Fibroblast of lung (primary cell): Measurements from ENCODE around the gene NCK2. TPM values are rescaled to one million over a fixed set of nuclear protein-coding genes. Genes with fewer than 3 reads are reported as not detected.

Experiments
- DNase-seq, 2 donors: peaks; one replicate each; pipeline versions ENCODE4 v3.0.0 to v3.0.0-alpha.2; 2010; ENCODE audit warnings: low read depth in 2 of 2
- H2AFZ ChIP-seq: 2 replicates; pipeline ENCODE4 v1.5.1; 2012; ENCODE audit warnings: low read length, control low read depth, inconsistent platforms
- H3K27ac ChIP-seq: 2 replicates; pipeline ENCODE4 v1.5.1; 2011; ENCODE audit warnings: low read length, control low read depth; ENCODE audit not compliant: insufficient read depth
- H3K27me3 ChIP-seq: 2 replicates; pipeline ENCODE4 v1.5.1; 2011; ENCODE audit warnings: mild to moderate bottlenecking, low read length; ENCODE audit not compliant: control insufficient read depth, insufficient read depth
- H3K36me3 ChIP-seq: 2 replicates; pipeline ENCODE4 v1.5.1; 2011; ENCODE audit warnings: low read length; ENCODE audit not compliant: control insufficient read depth, insufficient read depth
- H3K4me1 ChIP-seq: 2 replicates; pipeline ENCODE4 v1.5.1; 2011; ENCODE audit warnings: low read length; ENCODE audit not compliant: control insufficient read depth, insufficient read depth; ENCODE audit errors: extremely low read depth
- H3K4me2 ChIP-seq: 2 replicates; pipeline ENCODE4 v1.5.1; 2011; ENCODE audit warnings: low read length, control low read depth; ENCODE audit not compliant: insufficient read depth; ENCODE audit errors: extremely low read depth
- H3K4me3 ChIP-seq, 4 experiments: fragments of 200-600 bp in 1 of 4; sonication (generic) in 1 of 4; replicated peaks in 1 of 4; 2 replicates each; pipeline ENCODE4 v1.5.1; 2011 to 2016; ENCODE audit warnings: low read length in 4 of 4, low read depth in 3 of 4, mild to moderate bottlenecking in 3 of 4, control low read depth in 2 of 4, inconsistent platforms in 1 of 4, mixed read lengths in 1 of 4; ENCODE audit not compliant: insufficient read depth in 1 of 4; ENCODE audit errors: control extremely low read depth in 1 of 4
- H3K79me2 ChIP-seq: 2 replicates; pipeline ENCODE4 v1.5.1; 2012; ENCODE audit warnings: mild to moderate bottlenecking, low read length, inconsistent platforms; ENCODE audit not compliant: control insufficient read depth, insufficient read depth
- H3K9ac ChIP-seq: 2 replicates; pipeline ENCODE4 v1.5.1; 2011; ENCODE audit warnings: mild to moderate bottlenecking, low read length, control low read depth; ENCODE audit not compliant: insufficient read depth
- H3K9me3 ChIP-seq: 2 replicates; pipeline ENCODE4 v1.5.1; 2012; ENCODE audit warnings: low read depth, low read length; ENCODE audit not compliant: control insufficient read depth, insufficient read depth
- H4K20me1 ChIP-seq: 2 replicates; pipeline ENCODE4 v1.5.1; 2011; ENCODE audit warnings: low read length; ENCODE audit not compliant: control insufficient read depth, insufficient read depth; ENCODE audit errors: extremely low read depth
- EZH2 ChIP-seq: IDR thresholded peaks from 2 replicates; pipeline ENCODE4 v1.5.1; 2012; ENCODE audit warnings: low read length, control low read depth, mild to moderate bottlenecking; ENCODE audit errors: missing control alignments
- polyA plus RNA-seq, 2 donors: library from polyadenylated mRNA; depleted of rRNA in 1 of 2; stranded (reverse) in 1 of 2; unstranded in 1 of 2; fragments of >200 nt; gene quantifications; 2 replicates each; pipeline ENCODE4 v1.2.1, GENCODE V29; 2011 to 2012; ENCODE audit warnings: missing spikeins in 1 of 2
- total RNA-seq: library from RNA; depleted of rRNA; stranded (reverse); fragments of >200 nt; gene quantifications from 2 replicates; pipeline ENCODE4 v1.2.1, GENCODE V29; 2014
- TF ChIP-seq, protein P1 (sequence below), 2 donors: IDR thresholded peaks in 1 of 2; conservative IDR thresholded peaks in 1 of 2; 1 replicate in 1 of 2; 2 replicates in 1 of 2; pipeline ENCODE4 v1.5.1; 2011 to 2012; ENCODE audit warnings: low read length in 2 of 2, control low read depth in 1 of 2, inconsistent platforms in 1 of 2, low read depth in 1 of 2, mild to moderate bottlenecking in 1 of 2

NCK2 gene
- total and polyA plus RNA-seq, 2 donors (not counting 1 experiment from before 2014, with no cell fraction given), result 25.4 to 51.3 TPM

DNA sequence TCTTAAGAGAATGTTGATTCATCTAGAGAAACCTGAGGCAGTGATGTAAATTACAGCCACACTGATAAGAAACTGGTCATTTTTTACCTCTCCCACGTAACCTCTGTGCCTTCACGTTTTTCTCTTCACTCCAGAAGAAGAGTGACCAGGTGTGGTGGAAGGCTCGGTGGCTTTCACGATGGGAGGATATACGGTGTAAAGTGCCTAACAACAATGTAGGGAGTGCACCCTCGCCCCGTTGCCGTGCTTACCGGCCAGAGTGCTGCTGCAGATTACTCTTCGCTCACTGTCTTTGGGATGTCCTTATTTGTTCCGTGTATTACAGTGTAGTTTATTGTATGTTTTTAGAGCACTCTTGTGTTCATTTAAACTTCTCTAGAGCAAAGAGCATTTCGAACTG, 46.5 kb downstream of the NCK2 start:
- Histone ChIP-seq H3K9ac (no peak overlapping the region), H3K4me1 (peaks cover 29% of the 10 kb centered on the region), H3K36me3 (no peaks in the 10 kb centered on the region), H4K20me1 (no peaks in the 10 kb centered on the region), H3K4me3 (no peak overlapping the region), H3K27ac (peak overlapping the region; percentile 61), H3K27me3 (no peaks in the 10 kb centered on the region), H3K4me2 (peak overlapping the region; percentile 41), H3K79me2 (peaks cover 25% of the 10 kb centered on the region), H3K9me3 (no peaks in the 10 kb centered on the region), H2AFZ (no peak overlapping the region)
- DNase-seq, result no peak
- no peak for TF ChIP-seq EZH2
- TF ChIP-seq, protein P1, sequence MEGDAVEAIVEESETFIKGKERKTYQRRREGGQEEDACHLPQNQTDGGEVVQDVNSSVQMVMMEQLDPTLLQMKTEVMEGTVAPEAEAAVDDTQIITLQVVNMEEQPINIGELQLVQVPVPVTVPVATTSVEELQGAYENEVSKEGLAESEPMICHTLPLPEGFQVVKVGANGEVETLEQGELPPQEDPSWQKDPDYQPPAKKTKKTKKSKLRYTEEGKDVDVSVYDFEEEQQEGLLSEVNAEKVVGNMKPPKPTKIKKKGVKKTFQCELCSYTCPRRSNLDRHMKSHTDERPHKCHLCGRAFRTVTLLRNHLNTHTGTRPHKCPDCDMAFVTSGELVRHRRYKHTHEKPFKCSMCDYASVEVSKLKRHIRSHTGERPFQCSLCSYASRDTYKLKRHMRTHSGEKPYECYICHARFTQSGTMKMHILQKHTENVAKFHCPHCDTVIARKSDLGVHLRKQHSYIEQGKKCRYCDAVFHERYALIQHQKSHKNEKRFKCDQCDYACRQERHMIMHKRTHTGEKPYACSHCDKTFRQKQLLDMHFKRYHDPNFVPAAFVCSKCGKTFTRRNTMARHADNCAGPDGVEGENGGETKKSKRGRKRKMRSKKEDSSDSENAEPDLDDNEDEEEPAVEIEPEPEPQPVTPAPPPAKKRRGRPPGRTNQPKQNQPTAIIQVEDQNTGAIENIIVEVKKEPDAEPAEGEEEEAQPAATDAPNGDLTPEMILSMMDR (conservative IDR thresholded peaks at IDR 0.05 in 1 of 2, IDR thresholded peaks at IDR 0.05 in 1 of 2; ENCODE audit: low read depth in 1 of 2, low read length in 2 of 2), result no peak

DNA sequence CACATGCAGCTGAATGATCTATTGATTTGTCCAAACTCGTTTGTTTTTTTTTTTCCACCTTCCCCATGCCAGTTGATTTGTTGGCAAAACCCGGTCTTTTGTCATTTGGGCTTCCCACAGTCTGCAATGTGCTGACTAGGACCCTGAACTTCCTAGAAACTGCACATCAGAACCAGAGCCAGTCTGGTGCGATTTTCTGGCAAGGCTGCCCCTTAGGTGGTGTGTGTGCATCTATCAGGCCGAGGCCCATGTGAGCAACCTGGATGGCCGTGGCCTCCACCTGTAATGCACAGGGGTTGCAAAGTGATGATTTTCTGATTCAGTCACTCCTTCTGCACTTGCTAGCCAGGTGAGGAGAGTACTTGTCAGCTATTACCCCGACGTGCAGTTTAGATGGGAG, 47.8 kb downstream of the NCK2 start:
- no peaks in the 10 kb centered on the region for H4K20me1 ChIP-seq
- H3K27me3 ChIP-seq, result no peaks in the 10 kb centered on the region
- no peaks in the 10 kb centered on the region for H3K9me3 ChIP-seq
- no peak for DNase-seq
- no peak overlapping the region for H3K4me3 ChIP-seq
- no peak overlapping the region for H3K27ac ChIP-seq
- H3K79me2 ChIP-seq, result peaks cover 25% of the 10 kb centered on the region
- no peak for TF ChIP-seq EZH2
- TF ChIP-seq, protein P1 (conservative IDR thresholded peaks at IDR 0.05 in 1 of 2, IDR thresholded peaks at IDR 0.05 in 1 of 2; ENCODE audit: low read depth in 1 of 2, low read length in 2 of 2), result no peak
- H3K36me3 ChIP-seq, result no peaks in the 10 kb centered on the region
- H3K4me1 ChIP-seq, result peaks cover 35% of the 10 kb centered on the region
- no peak overlapping the region for H3K4me2 ChIP-seq
- no peak overlapping the region for H2AFZ ChIP-seq
- no peak overlapping the region for H3K9ac ChIP-seq

DNA sequence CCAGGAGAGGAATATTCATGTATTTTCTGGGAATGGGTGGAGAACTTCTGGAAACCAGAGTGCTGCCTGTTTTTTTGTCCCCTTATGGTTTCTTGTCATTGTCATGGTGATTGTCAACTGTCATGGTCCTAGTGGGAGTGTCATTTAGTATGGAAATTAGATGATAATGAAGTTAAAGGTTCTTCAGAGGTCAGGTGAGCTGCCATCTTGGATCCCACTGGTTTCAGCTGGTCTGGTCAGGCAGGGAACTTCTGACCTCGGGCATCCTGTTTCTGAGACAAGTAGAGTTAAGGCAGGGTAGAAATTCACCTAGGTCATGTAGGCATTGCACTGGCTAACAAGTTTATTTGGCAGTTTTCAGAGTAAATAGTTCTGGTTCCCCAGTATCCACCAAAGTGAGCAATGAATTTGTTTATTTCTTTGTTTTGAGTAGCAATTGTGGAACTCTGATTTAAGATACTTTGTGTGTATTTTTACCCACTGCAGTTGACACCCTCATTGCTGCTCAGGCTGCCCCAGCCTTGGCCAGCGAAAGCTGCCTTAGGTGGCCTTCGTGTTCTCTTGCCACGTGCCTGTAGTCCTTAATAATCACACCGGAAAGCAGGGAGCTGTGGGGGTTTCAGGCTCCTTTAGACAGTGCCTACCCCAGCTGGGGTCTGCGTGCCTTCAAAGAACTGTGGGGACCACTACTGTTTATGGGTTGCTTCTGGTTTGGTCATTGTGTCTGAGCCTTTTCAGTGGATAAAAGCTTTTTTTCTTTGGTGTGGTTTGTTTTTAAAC, 48.7 kb downstream of the NCK2 start:
- TF ChIP-seq, protein P1 (conservative IDR thresholded peaks at IDR 0.05 in 1 of 2, IDR thresholded peaks at IDR 0.05 in 1 of 2; ENCODE audit: low read depth in 1 of 2, low read length in 2 of 2), result no peak
- no peak for TF ChIP-seq EZH2
- no peak overlapping the region for H3K9ac ChIP-seq
- no peaks in the 10 kb centered on the region for H3K9me3 ChIP-seq
- H4K20me1 ChIP-seq, result no peaks in the 10 kb centered on the region
- H2AFZ ChIP-seq, result no peak overlapping the region
- H3K27me3 ChIP-seq, result no peaks in the 10 kb centered on the region
- H3K79me2 ChIP-seq, result peaks cover 25% of the 10 kb centered on the region
- H3K4me1 ChIP-seq, result peaks cover 34% of the 10 kb centered on the region
- H3K36me3 ChIP-seq, result no peaks in the 10 kb centered on the region
- no peak overlapping the region for H3K4me2 ChIP-seq
- no peak for DNase-seq
- no peak overlapping the region for H3K4me3 ChIP-seq
- no peak overlapping the region for H3K27ac ChIP-seq
